Astrocyte of the hippocampus (primary cell): ENCODE data around the gene KCNH4.

Experiments used
- DNase-seq: peaks from one replicate; pipeline ENCODE4 v3.0.0; 2011; ENCODE audit warnings: low read depth, low spot score

The KCNH4 gene

GRCh38 chr17:42136654-42137051 lies 44.3 kb downstream of the KCNH4 start:
- DNase-seq, result no peak

DNA sequence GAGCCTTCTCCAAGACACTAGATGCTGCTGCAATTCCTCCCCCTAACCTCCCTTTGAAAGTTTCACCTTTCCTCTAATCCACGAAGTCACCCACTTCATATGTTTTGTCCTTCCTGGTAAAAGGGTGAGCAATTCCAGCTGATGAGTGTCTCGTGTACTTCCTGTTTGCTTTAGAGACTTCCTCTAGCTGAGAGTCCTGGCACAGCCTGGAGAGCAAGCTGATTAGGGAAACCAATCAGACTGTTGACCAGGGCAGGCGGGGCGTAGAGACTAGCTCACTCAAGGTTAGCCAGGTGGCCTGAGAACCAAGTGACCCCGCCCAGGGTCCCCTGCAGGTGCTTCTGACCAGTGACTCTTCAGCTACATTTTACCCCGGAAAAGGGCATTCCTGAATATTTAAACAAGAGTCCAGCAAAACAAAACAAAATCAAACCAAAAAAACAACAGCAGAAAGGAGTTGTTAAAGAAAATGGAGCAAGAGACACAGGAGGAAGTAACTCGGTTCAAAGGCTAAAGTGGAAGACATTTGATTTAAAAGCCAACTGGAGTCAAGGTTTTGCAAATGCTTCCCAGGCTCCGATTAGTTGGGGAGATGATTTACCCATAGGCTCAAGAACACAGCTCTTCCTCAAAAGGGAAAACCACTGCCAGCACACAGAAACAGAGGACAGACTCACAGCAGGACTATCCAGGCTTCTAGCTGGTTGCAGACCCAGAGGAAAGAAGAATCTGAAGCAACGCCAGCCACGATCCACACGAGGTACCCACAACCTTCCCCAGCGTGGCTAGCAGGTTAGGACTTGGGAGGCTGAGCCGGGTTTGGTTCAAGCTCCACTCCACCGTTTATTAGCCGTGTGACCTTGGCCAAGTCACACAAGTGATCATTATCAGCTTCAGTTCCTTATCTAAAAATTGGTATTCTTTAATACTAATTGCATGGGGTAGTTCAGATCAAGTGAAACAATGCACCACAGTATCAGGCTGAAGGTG lies 45.0 kb downstream of the KCNH4 start:
- DNase-seq, result no peak

GRCh38 chr17:42135151-42135550 lies 45.8 kb downstream of the KCNH4 start:
- no peak for DNase-seq

- DNase-seq, result no peak
Observed at GRCh38 chr17:42133461-42134041, 47.4 kb downstream of the KCNH4 start.

DNA sequence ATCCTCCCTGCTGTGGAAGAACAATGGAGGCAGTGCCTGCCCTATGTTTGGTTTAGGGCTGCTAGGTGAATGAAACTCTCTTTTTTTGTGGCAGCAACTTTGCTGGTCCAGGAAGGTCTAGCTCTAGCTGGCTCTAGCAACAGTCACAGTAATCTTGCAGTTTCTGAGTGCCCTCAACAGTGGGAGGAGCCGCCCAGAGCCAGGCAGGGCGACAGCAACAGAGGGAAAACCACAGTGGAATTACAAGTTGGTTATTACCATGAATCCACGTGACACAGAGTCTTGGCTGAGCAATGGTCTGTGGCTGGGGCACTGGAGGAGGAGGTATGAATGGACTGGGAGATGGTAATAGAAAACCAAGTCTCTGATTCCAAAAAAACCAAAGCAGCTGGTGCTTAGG lies 48.0 kb downstream of the KCNH4 start:
- peak; percentile 95 for DNase-seq

DNA sequence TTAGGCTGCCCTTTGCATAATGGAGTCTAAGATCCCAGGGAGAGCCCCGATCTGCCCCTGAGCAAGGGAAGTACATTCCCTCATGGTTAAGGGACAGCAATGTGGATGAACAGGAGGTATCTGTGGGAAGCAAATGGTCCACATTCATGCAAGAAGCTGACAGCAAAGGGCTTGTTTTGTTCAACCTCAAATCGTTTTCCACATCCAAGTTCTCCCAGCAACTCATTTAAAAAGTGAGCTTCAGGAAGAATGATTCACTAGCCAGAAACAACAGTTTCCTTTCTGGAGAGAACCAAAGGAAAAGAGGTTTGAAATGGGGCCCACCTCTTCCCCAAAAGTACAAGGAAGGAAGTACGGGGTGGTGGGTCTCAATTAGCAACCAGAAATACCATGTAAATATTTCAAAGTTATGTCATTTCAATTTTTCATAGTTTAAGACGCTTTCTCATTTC lies 48.9 kb downstream of the KCNH4 start:
- peak; percentile 56 for DNase-seq

DNA sequence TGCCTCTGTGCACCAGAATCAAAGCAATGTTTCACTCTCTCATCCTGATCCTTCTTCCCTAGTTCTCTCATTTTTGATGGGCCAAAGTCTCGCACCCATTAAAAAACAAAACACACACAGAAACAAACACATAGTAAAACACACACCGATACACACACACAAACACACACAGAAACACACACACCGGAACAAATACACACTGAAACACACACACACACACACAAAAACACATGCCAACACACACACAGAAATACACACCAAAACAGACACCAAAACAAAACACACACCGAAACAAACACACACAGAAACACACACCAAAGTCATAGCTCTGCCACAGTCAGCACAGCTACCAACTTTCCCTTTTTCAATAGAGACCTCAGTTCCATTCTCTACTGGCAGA lies 49.7 kb downstream of the KCNH4 start:
- no peak for DNase-seq

GRCh38 chr17:42130310-42130936 lies 50.5 kb downstream of the KCNH4 start:
- DNase-seq, result no peak

- no peak for DNase-seq
Observed at GRCh38 chr17:42129109-42129837, 51.7 kb downstream of the KCNH4 start.

DNA sequence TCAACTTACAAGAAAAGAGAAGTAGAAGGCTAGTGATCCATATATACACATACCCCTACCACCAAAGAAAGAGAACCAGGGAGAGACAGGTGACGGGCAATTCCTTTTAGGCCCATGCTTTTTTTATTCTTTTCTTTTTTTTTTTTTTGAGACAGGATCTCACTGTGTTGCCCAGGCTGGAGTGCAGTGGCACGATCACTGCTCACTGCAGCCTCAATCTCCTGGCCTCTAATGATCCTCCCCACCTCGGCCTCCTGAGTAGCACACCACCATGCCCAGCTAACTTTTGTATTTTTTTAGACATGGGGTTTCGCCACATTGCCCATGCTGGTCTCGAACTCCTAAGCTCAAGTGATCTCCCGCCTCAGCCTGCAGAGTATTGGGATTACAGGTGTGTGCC lies 53.5 kb downstream of the KCNH4 start:
- DNase-seq, result no peak

GRCh38 chr17:42126836-42127235 lies 54.1 kb downstream of the KCNH4 start:
- DNase-seq, result no peak

- DNase-seq, result no peak
Observed at GRCh38 chr17:42125565-42125964, 55.4 kb downstream of the KCNH4 start.

DNA sequence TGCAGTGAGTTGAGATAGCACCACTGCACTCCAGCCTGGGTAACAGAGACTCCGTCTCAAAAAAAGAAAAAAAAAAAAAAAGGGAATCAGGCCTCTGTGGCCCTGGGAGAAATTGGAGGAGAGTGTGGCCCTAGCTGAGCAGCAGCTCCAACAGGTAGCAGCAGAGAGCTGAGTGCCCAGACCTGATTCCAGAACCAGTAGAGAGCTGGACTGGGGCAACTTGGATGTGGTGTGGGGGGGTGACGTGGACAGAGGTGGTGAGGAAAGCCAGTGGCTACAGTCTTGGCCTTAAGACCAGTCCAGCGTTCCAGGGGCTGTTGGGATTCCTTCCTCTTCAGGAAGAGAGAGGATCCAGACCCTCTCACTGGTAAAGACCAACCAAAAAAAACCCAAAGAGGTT lies 56.7 kb downstream of the KCNH4 start:
- no peak for DNase-seq

- no peak for DNase-seq
Observed at GRCh38 chr17:42122371-42123303, 58.3 kb downstream of the KCNH4 start, which contains the start of gene HSPB9. HSPB9 (plus strand) TSS chr17:42122804; CDS start chr17:42122851, 47 bp downstream.

- peak; percentile 92 for DNase-seq
Observed at GRCh38 chr17:42120770-42121769, 59.9 kb downstream of the KCNH4 start, which contains the start of gene KAT2A. KAT2A (minus strand) TSS chr17:42121367; CDS start chr17:42121304, 63 bp downstream.

DNA sequence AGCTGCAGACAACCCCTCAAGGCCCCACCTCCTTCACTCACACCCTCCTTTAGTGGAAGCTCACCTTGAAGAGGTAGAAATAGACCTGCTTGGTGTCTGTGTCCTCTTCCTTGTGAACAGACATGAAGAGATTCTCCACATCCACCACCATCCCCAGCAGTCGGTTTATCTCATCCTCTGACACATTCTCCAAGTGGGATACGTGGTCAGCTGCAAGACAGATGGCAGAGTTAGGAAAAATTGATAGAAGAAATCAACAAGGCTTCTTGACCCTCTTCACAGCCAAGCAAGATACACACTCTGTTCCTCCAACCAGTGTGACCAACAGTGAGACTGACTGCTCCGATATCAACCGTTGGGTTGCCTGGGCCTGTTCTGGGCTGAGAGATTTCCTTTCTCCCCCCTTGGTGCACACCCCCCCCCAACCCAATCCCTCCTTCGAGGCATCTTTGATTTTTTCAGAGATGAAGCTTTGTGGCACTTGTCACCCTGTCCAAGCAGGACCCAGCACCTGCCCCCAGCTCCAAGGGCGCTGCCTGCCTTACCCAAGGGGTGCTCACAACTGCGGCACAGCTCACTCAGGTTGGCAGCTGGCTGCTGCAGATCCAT lies 60.7 kb downstream of the KCNH4 start:
- DNase-seq, result no peak

GRCh38 chr17:42119301-42119700 lies 61.6 kb downstream of the KCNH4 start:
- DNase-seq, result no peak

- DNase-seq, result peak; percentile 59
Observed at GRCh38 chr17:42118545-42118944, 62.4 kb downstream of the KCNH4 start.

- no peak for DNase-seq
Observed at GRCh38 chr17:42118126-42118510, 62.8 kb downstream of the KCNH4 start.
